T follicular helper cell (primary cell): ENCODE results near the gene CLEC16A.

Experiments
- DNase-seq: peaks from one replicate; pipeline ENCODE4 v3.0.0-alpha.2; 2020; ENCODE audit warnings: low read depth

CLEC16A gene

DNA sequence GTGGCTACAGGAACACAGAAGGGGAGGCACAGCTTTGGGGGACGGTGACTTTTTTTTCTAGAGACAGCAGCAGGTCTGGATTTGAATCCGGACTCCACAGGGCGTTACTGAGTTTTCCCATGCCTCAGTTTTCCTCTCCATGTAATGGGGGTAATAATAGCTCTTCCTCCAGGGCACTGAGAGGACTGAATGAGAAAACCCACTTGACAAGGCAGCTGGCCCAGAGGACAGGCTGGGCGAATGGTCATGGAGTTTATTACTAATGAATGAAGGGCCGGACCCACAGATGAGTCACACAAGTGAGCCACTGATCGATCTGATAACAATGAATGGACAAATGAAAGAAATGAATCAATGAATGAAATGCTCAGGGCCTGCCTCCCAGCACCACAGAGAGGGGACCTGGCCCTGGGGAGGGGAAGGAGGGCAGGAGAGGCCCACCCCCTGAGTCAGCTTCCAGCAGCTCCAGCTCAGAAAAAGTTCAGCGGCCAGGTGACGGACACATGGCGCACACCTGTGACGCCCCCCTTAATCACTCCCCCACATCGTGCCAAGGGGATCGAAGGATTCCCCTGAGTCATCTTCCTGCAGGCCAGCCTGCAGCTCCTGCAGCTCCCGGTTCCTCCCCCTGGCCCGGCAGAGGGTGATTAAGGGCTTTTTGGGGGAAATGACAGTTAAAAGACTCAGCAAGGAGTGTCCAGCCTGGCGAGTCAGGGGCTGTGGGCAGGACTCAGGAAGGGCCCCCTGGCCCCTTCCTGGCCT is 257.3 kb downstream of the CLEC16A start:
- DNase-seq: no peak

- DNase-seq: no peak
These were observed 258.1 kb downstream of the CLEC16A start for GRCh38 chr16:11202260-11203091.

GRCh38 chr16:11203111-11203623 is 258.8 kb downstream of the CLEC16A start:
- no peak for DNase-seq

DNA sequence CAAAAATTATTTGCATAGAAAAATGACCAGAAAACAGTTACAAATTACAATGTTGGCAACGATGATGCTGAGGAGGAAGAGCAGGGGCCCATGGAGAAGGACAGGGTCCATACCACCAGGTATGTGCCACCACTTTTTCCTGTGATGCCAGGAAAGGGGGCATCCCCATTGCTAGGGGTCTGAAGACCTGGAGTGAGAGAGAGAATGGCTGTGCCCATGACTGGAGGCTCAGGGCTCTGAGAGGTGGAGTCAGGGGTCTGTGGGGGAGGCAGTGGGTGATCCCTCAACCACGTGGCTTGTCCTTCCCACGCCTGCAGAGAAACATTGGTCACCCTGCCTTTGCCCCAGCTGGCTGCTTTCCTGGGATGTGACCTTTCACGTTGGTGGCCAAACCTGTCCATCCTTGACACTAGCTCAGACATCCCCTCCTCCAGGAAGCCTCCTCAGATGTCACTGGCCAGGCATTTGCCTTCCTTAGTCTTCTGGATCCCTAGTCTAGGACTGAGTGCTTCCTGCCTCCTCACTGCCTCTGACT is 260.2 kb downstream of the CLEC16A start:
- no peak for DNase-seq

DNA sequence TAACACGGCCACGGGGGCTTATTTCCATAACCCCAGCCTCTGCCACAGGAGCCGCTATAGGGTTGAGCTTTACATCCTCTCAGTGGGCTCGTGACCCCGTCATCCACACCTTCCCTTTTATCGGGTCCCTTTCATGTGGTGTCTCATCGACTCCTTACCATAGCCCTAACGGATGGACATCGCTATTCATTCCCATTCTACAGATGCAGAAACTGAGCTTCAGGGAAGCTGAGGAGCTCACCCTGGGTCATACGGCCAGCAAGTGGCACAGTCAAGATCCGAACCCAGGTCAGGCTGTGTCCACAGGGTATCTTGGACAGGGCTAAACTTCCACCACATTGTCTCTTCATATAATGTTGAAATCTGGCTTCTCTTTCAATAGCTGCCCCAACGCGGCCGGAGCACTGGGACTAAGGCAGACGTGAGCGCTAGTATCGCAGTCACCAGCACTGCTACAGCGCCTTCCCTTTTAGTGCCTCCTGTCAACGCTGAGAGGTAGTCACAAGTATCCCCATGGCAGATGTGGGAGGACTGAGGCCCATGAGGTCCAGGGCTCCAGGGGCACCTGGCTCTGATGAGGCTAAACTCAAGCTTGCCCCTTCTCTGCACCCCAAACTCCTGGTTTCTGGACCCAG is 260.8 kb downstream of the CLEC16A start:
- no peak for DNase-seq

DNA sequence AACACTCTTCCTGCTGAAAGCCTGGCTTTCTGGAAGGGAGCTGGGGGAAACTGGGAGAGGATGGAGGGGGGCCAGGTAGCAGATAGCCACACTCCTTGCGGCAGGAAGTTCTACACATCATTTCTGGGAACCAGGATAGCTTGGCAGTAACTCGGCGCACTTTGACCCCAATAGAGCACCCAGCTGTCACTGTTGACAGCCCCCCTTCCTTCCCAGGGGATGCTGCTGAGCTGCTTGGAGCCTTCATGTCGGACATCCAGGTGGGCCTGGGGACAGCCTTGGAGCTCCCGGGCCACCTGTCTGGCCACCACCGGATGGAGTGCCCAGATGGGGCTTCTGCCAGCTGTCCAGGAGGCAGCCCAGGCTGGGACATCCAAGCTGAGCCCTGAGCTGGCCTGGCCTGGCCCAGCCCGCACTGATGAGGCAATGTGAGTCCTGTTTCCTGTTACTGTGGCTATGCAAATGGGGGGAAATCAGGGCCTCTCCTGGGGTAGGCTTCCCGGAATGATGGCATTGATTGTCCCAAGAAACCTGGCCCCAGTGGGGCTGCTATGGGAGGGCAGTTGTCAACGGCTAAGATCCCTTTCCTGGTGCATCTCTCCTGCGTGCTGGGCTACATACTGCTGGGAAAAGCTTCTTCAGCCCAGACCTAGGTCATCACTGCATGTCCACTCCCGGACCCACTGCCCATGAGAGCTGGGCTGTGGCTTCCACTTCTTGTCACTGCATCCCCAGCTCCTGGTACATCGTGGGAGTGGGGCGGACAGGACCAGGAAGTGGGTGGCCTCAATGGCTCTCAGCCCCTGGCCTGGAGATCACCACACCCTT is 261.6 kb downstream of the CLEC16A start:
- DNase-seq: no peak

- DNase-seq: no peak
These were observed 263.3 kb downstream of the CLEC16A start for GRCh38 chr16:11207646-11208045.

- DNase-seq: no peak
These were observed 264.7 kb downstream of the CLEC16A start for GRCh38 chr16:11208916-11209665.

DNA sequence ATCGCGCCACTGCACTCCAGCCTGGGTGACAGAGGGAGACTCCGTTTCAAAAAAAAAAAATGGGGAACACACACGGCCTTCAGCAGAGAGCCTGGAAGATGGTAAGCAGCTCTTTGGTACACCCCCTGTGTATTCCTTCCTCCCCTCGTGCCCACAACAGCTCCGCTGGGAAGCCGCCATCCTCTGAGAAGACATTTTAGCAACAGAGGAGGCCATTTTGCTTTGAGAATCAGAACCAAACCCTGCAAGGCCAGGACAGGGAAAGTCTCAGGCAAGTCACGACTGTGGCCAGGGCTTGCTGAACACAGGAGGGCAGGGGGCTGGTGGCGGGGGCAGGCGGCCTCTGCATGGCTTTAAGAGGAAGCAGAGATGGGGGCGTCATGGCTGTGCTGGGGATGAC is 265.9 kb downstream of the CLEC16A start:
- DNase-seq: no peak

GRCh38 chr16:11211061-11211976 is 267.0 kb downstream of the CLEC16A start:
- no peak for DNase-seq

- DNase-seq: no peak
These were observed 267.8 kb downstream of the CLEC16A start for GRCh38 chr16:11211977-11212797.

GRCh38 chr16:11212798-11213196 is 268.4 kb downstream of the CLEC16A start:
- DNase-seq: no peak

DNA sequence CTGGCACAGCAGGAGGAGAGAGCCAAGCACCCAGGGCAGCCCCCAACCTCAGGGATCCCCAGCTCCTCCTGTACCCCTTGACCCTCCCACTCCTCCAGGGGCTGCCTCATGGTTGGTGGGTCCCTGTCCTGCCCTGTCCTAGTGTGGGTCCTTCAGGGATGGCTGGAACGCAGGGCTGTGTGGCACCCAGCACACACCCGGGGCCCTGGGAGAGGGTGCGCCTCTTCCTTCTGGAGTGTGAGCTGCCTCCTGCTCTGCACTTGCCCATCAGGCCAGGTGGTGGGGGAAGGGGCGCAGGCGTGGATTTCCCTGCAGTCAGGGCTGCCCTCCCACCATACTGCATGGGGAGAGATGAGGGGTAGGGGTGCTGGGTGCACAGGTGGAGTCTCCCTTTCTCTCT is 269.0 kb downstream of the CLEC16A start:
- no peak for DNase-seq

DNA sequence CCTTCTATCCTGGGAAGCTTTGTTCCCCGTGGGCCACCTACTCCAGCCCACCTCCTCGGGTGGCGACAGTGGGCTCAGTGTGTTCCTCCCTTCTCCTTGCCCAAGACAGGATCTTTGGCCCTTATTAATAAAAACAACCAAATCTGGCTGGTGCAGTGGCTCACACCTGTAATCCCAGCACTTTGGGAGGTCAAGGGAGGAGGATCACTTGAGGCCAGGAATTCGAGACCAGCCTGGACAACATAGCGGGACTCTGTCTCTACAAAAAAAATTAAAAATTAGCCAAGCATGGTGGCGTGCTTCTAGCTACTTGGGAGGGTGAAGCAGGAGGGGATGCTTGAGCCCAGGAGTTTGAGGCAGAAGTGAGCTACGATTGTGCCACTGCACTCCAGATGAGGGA is 269.4 kb downstream of the CLEC16A start:
- no peak for DNase-seq

DNA sequence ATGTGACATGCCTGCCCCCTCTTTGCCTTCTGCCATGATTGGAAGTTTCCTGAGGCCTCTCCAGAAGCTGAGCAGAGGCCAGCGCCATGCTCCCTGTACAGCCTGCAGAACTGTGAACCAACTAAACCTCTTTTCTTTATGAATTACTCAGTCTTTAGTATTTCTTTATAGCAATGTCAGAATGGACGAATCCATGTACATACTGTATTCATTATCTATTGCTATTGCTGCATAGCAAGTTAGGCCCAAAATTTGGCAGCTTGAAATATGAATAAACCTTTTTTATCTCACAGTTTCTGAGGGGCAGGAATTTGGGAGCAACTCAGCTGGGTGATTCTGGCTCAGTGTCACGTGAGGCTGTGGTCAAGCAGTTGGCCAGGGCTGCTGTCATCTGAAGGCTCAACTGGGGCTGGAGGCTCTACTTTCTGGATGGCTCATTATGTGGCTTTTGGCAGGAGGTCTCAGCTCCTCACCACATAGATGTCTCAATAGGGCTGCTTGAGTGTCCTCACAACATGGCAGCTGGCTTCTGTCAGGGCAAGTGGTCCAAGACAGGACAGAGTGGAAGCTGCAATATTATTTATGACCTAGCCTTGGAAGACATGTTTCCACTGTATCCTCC is 271.7 kb downstream of the CLEC16A start:
- no peak for DNase-seq

DNA sequence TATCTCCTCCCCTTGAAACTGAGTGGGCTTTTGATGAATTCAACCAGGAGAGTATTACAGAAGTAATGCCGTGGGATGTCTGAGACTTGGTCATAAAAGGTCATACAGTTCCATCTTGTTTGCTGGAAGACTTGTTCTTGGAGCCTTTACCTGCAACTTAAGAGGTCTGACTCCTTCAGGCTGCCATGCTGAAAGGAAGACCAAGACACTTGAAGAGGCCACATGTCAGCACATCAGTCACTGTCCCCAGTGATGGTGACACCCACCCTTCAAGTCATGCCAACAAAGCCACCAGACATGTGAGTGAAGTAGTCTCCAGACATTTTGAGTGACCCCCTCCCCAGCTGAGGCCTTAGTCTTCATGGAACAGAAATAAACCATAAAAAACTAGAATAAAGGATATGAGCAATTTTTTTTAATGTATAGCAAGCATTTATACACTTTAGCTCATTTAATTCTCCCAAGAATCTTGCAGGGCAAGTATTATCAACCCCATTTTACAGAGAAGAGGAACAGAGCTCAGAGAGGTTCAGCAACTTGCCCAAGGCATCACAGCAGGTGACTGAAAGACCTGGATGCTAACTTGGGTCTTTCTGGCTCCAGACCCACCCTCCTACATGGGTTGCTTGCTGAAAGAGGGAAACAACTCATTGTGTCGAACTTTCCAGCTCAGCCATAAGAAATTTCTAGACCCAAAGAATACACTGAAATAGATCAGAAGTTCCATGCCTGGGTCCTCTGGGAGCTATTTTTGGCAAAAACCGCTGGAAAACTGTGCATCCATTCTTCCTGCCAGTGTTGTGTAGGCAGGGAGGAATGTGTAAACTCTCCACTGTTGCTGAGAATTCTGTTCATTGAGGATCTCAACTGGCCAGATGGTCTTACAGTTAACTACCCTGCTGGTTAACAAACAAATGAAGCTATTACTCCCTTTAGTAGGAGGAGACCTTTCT is 273.6 kb downstream of the CLEC16A start:
- DNase-seq: no peak

GRCh38 chr16:11218604-11218962 is 274.2 kb downstream of the CLEC16A start:
- no peak for DNase-seq
